ENCODE results near the gene CCNG2. TPM values are rescaled to one million over a fixed set of nuclear protein-coding genes. Genes with fewer than 3 reads are reported as not detected.

The CCNG2 gene
- total and polyA plus RNA-seq, 2 of the 13 experiments (the other 11 are each of a cell fraction or from before 2014, with no cell fraction given) = 3.9 to 11.5 TPM

GRCh38 chr4:77196866-77197265, 39.9 kb downstream of the CCNG2 start:
- in situ Hi-C loops (cut with HindIII; ENCODE audit: extremely low pct_ligation_motif_present, low pct_unique_long_range_greater_than_20kb) (no loop called here), intact Hi-C loops (cut with micrococcal nuclease; ENCODE audit: unreplicated experiment) (no loop called here)
- ATAC-seq (no peak), FAIRE-seq (no peak), DNase-seq (ENCODE audit: low spot score) (no peak)
- no peak overlapping the region for H3K27ac ChIP-seq (ENCODE audit: extremely low read length, insufficient read depth, low read length)
- WGBS (ENCODE audit: low lambda C conversion rate) = 0% methylated on average over 1 of the region's 4 CpGs
- no peaks in the 10 kb centered on the region for H3K36me3 ChIP-seq (replicated peaks in 1 of 2; ENCODE audit: control insufficient read depth in 1 of 2, insufficient read depth in 2 of 2, low read length in 2 of 2)
- H3K79me2 ChIP-seq (ENCODE audit: insufficient read depth, low read length) = no peaks in the 10 kb centered on the region
- H3K4me1 ChIP-seq (ENCODE audit: insufficient read depth, low read length) = no peaks in the 10 kb centered on the region
- TF ChIP-seq SP2 (CRISPR knock-in tag; IDR thresholded peaks at IDR 0.05) = no peak
- no peak for TF ChIP-seq ZNF124 (CRISPR knock-in tag; IDR thresholded peaks at IDR 0.05)
- TF ChIP-seq ZFP36L2 (CRISPR knock-in tag; IDR thresholded peaks at IDR 0.05) = no peak
- no peak for TF ChIP-seq DDIT3 (CRISPR knock-in tag; IDR thresholded peaks at IDR 0.05)
- no peak for TF ChIP-seq ZKSCAN1 (IDR thresholded peaks at IDR 0.05; ENCODE audit: low read length)
- TF ChIP-seq, protein P1, sequence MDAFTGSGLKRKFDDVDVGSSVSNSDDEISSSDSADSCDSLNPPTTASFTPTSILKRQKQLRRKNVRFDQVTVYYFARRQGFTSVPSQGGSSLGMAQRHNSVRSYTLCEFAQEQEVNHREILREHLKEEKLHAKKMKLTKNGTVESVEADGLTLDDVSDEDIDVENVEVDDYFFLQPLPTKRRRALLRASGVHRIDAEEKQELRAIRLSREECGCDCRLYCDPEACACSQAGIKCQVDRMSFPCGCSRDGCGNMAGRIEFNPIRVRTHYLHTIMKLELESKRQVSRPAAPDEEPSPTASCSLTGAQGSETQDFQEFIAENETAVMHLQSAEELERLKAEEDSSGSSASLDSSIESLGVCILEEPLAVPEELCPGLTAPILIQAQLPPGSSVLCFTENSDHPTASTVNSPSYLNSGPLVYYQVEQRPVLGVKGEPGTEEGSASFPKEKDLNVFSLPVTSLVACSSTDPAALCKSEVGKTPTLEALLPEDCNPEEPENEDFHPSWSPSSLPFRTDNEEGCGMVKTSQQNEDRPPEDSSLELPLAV (CRISPR knock-in tag; conservative IDR thresholded peaks at IDR 0.05; ENCODE audit: low read depth) = no peak
- no peak for TF ChIP-seq SKIL (CRISPR knock-in tag; IDR thresholded peaks at IDR 0.05; ENCODE audit: borderline replicate concordance)
- TF ChIP-seq RBM39 (IDR thresholded peaks at IDR 0.05; ENCODE audit: low read depth, low read length, poor library complexity, severe bottlenecking) = no peak
- no peak for TF ChIP-seq ZNF691 (CRISPR knock-in tag; IDR thresholded peaks at IDR 0.05; ENCODE audit: borderline replicate concordance, low read depth)
- TF ChIP-seq ETV5 (CRISPR knock-in tag; IDR thresholded peaks at IDR 0.05; ENCODE audit: borderline replicate concordance) = no peak
- TF ChIP-seq, protein P2, sequence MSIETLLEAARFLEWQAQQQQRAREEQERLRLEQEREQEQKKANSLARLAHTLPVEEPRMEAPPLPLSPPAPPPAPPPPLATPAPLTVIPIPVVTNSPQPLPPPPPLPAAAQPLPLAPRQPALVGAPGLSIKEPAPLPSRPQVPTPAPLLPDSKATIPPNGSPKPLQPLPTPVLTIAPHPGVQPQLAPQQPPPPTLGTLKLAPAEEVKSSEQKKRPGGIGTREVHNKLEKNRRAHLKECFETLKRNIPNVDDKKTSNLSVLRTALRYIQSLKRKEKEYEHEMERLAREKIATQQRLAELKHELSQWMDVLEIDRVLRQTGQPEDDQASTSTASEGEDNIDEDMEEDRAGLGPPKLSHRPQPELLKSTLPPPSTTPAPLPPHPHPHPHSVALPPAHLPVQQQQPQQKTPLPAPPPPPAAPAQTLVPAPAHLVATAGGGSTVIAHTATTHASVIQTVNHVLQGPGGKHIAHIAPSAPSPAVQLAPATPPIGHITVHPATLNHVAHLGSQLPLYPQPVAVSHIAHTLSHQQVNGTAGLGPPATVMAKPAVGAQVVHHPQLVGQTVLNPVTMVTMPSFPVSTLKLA (IDR thresholded peaks at IDR 0.05) = no peak
- TF ChIP-seq ZNF709 (CRISPR knock-in tag; IDR thresholded peaks at IDR 0.05) = no peak
- TF ChIP-seq, protein P3, sequence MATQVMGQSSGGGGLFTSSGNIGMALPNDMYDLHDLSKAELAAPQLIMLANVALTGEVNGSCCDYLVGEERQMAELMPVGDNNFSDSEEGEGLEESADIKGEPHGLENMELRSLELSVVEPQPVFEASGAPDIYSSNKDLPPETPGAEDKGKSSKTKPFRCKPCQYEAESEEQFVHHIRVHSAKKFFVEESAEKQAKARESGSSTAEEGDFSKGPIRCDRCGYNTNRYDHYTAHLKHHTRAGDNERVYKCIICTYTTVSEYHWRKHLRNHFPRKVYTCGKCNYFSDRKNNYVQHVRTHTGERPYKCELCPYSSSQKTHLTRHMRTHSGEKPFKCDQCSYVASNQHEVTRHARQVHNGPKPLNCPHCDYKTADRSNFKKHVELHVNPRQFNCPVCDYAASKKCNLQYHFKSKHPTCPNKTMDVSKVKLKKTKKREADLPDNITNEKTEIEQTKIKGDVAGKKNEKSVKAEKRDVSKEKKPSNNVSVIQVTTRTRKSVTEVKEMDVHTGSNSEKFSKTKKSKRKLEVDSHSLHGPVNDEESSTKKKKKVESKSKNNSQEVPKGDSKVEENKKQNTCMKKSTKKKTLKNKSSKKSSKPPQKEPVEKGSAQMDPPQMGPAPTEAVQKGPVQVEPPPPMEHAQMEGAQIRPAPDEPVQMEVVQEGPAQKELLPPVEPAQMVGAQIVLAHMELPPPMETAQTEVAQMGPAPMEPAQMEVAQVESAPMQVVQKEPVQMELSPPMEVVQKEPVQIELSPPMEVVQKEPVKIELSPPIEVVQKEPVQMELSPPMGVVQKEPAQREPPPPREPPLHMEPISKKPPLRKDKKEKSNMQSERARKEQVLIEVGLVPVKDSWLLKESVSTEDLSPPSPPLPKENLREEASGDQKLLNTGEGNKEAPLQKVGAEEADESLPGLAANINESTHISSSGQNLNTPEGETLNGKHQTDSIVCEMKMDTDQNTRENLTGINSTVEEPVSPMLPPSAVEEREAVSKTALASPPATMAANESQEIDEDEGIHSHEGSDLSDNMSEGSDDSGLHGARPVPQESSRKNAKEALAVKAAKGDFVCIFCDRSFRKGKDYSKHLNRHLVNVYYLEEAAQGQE (IDR thresholded peaks at IDR 0.05; ENCODE audit: borderline replicate concordance in 1 of 2, low read depth in 1 of 2, low read length in 2 of 2) = no peak
- H2AFZ ChIP-seq (ENCODE audit: low read length) = no peak overlapping the region
- ChIA-PET POLR2A (no interaction called here), CTCF (ENCODE audit: low intra/inter-chr PET ratio, low total read pairs) (no interaction called here)
- no peaks in the 10 kb centered on the region for H4K20me1 ChIP-seq (ENCODE audit: insufficient read depth, low read length)
- BruUV-seq (replicated peaks) = no TSS peak
- no peak overlapping the region for H3K4me3 ChIP-seq (replicated peaks in 1 of 3; ENCODE audit: insufficient read depth in 1 of 3, low read depth in 2 of 3, low read length in 3 of 3)
- H3K9me3 ChIP-seq (ENCODE audit: low read length) = no peaks in the 10 kb centered on the region
- H3K4me2 ChIP-seq (ENCODE audit: low read depth, low read length) = no peak overlapping the region
- H3K27me3 ChIP-seq (ENCODE audit: control insufficient read depth in 1 of 2, insufficient read depth in 2 of 2, low read length in 2 of 2) = peaks cover 0 to 51% of the 10 kb centered on the region in 2 experiments; a peak in 3 of 5 replicates
- no peak overlapping the region for H3K9ac ChIP-seq (ENCODE audit: insufficient read depth, low read depth, low read length)

All from HepG2 (cell line).